Cardiac fibroblast (primary cell): Measurements from ENCODE around the gene REPS2.

Experiments used
- DNase-seq, 2 donors: peaks; one replicate each; pipeline versions ENCODE4 v3.0.0 to v3.0.0-alpha.2; 2010; ENCODE audit warnings: low read depth in 2 of 2
- H3K4me3 ChIP-seq, 2 donors: replicated peaks in 1 of 2; 1 replicate in 1 of 2; 2 replicates in 1 of 2; pipeline ENCODE4 v1.5.1; 2011; ENCODE audit warnings: low read depth in 2 of 2, low read length in 2 of 2, mild to moderate bottlenecking in 2 of 2, moderate library complexity in 1 of 2
- TF ChIP-seq, protein P1 (sequence below): IDR thresholded peaks from one replicate; pipeline ENCODE4 v1.5.1; 2011; ENCODE audit warnings: low read depth, mild to moderate bottlenecking, low read length, inconsistent platforms

The REPS2 gene

DNA sequence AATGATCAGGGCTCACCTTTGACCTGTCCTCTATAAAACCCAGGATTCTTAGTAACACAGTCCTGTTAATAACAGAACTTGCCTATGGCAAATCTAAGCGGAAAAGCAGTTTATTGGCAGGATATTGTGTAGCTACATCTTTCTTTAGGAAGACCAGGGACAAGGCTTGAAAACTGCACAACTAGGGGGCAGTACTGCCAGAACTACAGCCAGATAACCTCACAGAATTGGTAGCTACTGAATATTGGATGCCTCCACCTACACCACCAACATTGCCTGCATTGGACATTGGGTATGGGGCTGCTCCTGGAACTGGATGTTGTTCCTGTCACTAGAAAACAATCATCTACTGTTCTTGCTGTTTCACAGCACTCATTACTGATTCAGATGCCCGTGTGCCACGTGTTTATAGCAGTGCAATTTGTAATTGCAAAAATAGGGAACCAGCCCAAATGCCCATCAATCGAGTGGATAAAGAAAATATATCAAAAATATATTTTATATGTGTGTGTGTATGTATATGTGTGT lies 47.4 kb downstream of the REPS2 start:
- DNase-seq: no peak
- TF ChIP-seq, protein P1, sequence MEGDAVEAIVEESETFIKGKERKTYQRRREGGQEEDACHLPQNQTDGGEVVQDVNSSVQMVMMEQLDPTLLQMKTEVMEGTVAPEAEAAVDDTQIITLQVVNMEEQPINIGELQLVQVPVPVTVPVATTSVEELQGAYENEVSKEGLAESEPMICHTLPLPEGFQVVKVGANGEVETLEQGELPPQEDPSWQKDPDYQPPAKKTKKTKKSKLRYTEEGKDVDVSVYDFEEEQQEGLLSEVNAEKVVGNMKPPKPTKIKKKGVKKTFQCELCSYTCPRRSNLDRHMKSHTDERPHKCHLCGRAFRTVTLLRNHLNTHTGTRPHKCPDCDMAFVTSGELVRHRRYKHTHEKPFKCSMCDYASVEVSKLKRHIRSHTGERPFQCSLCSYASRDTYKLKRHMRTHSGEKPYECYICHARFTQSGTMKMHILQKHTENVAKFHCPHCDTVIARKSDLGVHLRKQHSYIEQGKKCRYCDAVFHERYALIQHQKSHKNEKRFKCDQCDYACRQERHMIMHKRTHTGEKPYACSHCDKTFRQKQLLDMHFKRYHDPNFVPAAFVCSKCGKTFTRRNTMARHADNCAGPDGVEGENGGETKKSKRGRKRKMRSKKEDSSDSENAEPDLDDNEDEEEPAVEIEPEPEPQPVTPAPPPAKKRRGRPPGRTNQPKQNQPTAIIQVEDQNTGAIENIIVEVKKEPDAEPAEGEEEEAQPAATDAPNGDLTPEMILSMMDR: no peak
- H3K4me3 ChIP-seq: no peak overlapping the region

- DNase-seq: no peak
- TF ChIP-seq, protein P1: no peak
- H3K4me3 ChIP-seq: no peak overlapping the region
These were observed 48.3 kb downstream of the REPS2 start for GRCh38 chrX:16994736-16995135.

DNA sequence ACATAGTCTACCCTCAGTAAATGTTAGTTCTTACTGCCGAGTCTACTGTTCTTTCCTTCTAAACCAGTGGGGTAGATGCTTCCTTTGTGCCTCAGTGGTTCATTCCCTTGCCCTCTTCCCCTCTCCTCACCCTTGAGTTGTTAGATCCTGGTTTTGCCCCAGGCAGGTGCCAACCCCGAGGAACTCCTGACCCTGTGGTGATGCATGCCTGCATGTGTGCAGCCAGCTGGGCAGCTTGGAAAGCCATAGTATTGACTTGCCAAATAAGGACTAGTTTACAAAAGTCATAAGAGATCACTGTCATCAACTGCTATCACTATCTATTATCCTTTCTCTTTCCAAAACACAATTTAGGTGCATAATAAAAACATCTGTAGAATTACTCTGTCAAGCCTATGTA lies 50.9 kb downstream of the REPS2 start:
- no peak for DNase-seq
- TF ChIP-seq, protein P1: no peak
- no peak overlapping the region for H3K4me3 ChIP-seq

DNA sequence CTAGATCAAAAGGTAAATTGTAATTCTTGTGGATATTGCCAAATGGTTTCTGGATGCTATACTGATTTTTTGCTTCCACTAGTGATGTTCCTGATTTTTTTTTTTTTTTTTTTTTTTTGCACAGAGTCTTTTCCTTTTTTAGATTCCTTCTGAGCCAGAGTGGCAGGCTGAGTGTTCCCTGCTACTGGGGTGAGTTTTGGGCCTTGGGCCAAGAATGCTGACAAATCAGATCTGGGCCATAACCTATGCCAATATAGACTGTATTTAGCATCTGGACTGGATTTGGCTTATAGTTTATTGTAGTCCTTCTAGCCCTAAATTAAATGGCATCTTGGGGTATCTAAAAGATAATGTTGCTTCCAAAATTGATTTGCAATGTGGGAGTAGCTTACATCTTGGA lies 52.8 kb downstream of the REPS2 start:
- TF ChIP-seq, protein P1: no peak
- no peak overlapping the region for H3K4me3 ChIP-seq
- DNase-seq: peak in 1 of 2 donors; percentile 24

DNA sequence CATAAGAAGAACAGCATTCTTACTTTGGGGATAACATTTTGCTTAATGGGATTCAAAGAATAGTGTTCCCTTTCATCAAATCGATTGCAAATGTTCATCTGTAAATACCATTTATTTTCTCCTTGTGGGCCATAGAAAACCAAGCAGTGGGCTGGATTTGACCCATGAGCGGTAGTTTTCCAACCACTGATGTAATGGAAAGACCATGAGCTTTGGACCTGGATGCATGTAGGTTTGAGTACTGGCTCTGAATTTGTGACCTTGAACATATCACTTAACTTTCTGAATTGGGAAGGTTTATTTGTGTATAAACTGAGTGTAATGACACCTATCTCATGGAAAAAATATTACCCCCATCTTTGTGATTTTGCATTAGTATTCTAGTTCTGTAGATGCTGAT lies 54.3 kb downstream of the REPS2 start:
- DNase-seq: no peak
- no peak overlapping the region for H3K4me3 ChIP-seq
- TF ChIP-seq, protein P1: no peak

DNA sequence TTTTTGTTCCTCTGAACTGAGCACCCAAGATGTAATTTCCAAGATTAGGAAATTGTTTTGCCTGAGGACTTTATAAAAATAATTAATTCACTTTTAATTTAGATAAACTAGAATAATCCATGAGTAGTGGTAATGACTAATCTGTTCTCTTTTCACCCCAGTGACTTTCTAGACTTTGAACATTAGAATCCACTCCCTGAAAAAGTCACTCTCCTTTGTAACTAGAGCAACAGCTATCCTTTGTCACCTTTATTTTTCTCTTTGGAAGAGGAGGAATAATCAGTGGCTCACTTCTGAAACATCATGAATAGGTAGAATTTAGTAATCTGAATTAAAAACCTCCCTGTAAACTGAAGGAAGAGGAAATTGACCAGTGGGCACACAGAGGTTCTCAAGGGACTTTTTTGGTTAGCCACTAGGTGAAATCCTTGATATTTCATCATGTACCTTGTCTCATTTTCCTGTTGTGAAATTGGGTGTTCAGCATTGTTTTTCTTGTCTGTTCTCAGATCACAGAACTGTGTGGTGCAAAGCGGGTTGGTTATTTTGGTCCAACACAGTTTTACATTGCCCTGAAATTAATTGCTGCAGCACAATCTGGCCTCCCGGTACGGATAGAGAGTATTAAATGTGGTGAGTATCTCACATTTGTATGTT lies 59.4 kb downstream of the REPS2 start:
- peak; percentile 37 to 54 for DNase-seq
- H3K4me3 ChIP-seq: no peak overlapping the region
- TF ChIP-seq, protein P1: no peak
